SIG-M5 (cell line): ENCODE results near the gene DIS3L2.
"Not testable (repeated sequence)": the region's sequence is repeated elsewhere in the genome, so short reads cannot be mapped to it uniquely, and the experiment has no call there.

Experiments
- DNase-seq: peaks from one replicate; lab custom pipeline; 2025; lab: John Stamatoyannopoulos, UW

Gene DIS3L2

DNA sequence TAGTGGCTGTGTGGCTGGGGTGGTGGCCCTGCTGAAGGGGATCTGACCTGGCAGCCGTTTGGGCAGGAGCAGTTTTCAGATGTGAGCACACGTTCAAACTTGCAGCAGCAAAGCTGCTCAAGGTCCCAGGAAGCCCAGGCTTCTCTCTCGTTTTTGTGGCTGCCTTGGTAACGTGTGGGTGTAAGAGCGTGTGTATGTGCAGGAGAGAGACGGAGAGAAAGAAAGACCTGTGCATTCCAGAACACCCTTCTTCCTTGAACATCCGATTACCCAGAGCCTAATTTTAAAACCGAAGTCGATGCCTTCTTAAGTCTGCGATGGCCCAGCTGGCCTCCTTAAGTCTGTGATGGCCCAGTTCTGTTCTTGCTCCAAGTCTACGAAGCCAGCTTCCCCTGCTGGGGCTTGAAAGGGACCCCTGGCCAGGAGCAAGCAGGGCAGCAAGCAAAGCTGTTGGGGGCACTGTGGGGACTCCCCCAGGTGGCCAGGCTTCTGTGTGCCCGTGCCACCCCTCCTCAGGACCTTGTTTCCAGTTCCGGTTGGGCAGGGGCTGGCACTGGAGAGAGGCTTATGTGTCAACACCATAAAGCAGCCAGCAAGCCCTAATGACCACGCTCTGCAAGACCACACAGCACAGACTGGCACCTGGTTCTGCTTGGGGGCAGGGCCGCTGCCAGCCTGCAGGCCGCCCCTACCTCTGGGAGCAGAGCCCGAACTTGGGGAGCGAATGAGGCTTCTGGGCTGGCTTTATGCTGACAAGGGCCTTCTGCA, 361.2 kb downstream of the DIS3L2 start:
- no peak for DNase-seq

DNA sequence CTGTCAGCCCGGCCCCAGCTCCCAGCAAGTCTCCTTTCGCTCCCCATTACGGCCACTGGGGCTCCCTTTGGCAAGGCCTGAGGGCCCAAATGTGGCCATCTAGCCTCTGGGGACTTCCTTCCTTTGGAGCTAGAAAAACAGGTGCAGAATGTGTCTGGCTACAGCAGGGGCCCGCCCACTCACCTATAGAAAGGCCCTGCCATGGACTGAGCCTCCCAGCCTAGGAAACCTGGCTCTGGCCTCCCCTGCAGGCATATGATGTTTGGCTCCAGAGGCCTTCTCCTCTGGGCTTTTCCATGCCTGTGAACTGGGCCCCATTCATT, 361.8 kb downstream of the DIS3L2 start:
- no peak for DNase-seq

DNA sequence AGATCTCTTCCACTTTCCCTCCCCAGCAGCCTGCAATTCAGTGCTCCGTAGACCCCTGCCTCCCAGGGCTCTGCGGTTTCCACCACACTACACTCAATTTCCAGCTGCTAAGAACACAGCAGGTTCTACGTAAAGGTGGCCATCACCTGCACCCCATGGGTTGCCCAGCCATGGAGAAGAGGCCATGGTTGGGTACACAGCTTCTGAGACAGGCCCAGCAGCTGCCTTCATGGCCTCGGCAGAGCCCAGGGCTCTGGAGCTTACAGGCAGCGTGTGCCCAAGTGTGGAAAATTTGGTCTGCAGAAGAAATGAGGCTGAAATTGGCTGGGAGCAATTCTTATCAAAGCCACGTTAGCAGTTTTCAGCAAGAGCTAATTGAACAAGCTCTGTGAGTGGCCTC, 362.5 kb downstream of the DIS3L2 start:
- not testable (repeated sequence) for DNase-seq

DNA sequence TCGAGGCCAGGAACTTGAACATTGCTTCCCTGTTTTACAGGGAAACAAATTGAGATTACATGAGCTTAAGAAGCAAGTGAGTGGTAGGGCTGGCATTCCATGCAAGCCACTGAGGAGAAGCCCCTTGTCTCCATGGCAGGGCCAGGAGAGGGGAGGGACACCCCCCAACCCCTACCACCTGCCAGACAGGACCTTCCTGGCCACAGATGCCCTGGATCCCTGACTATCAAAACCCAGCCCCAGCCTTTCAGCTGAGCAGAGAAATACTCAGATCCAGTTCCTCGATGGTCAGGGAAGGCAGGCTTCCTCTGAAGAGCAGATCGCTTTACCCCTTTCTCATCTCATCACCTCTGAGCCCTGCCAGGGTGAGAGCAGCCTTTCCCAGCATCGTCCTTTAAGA, 363.3 kb downstream of the DIS3L2 start:
- DNase-seq: no peak

DNA sequence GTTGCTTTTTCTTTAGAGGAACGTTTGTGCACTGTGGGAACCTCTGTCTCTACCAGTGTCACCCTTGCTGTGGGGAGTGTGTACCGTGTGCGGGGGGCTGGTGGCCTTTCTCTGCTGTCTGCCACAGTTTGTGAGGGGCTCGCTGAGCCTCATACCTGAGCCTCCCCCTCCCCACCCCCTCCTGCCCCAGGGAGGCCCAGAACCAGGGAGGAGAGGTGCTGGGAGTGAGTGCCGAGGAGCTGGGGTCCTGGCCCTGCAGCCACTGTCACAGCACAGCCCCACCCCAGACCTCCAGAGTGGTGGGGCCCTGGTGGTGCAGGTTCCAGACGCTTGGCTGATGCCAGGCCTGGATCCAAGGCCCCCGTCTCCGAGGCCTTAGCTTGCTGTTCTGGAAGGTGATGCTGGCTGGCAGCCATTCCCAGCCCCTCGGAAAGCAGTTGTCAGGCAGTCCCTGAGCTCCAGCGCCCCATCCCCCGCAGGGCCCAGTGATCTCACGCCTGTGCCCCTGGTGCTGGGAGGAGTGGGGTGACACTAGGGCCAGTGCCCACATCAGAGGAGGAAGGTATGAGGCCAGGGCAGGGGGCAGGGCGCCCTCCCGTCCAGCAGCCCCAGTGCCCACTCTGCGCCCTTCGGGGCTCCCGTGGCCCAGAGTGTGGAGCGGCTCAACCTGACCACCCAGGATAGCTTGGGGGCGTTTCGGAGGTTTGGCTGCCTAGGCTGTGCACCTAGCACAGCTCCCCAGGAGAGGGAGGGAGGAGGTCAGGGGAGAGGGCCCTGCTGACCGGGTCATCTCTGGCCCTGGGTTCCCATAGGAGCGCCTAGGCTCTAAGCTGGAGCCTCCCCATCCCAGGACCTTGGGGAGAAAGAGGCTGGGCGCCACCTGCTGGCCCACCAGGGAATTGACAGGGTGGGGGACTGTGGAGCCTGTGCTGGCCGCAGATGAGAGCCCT, 364.1 kb downstream of the DIS3L2 start:
- DNase-seq: no peak

DNA sequence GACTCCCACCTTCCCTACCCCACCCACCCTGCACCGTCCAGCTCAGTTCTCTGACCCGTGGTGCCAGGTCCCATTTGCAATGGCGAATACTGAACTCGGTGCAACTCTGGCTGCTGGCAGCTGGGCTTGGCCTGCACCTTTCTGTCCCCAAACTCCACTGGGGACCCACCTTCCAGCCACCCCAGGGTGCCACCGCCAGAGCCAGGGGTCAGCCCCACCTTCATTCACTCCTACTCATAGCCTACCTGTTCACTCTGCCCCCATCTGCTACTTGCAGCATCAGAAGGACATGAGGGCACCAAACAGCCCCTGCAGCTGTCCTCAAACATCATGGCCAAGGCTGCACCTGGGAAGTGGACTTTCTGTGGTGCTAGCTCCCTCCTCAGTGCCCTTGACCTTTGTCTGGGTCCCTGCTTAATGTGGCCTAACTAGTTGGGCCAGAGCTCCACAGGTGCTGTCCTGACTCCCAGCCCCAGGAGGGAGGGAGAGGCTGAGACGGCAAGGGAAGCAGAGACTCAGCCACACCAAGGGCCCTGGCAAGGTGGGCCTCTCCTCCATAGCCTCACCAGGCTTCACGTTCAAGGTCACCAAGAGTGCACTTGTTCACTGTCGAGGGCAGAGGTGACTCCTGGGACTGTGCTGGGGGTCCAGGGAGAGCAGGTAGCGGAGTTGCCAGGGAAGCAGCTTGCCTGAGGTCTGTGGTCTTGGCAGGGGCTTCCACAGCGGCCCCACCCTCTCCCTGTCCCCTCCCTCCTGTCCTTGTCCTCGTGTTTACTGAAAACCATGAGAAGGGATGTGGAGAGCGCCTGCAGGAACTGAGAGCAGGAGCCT, 365.0 kb downstream of the DIS3L2 start:
- not testable (repeated sequence) for DNase-seq

DNA sequence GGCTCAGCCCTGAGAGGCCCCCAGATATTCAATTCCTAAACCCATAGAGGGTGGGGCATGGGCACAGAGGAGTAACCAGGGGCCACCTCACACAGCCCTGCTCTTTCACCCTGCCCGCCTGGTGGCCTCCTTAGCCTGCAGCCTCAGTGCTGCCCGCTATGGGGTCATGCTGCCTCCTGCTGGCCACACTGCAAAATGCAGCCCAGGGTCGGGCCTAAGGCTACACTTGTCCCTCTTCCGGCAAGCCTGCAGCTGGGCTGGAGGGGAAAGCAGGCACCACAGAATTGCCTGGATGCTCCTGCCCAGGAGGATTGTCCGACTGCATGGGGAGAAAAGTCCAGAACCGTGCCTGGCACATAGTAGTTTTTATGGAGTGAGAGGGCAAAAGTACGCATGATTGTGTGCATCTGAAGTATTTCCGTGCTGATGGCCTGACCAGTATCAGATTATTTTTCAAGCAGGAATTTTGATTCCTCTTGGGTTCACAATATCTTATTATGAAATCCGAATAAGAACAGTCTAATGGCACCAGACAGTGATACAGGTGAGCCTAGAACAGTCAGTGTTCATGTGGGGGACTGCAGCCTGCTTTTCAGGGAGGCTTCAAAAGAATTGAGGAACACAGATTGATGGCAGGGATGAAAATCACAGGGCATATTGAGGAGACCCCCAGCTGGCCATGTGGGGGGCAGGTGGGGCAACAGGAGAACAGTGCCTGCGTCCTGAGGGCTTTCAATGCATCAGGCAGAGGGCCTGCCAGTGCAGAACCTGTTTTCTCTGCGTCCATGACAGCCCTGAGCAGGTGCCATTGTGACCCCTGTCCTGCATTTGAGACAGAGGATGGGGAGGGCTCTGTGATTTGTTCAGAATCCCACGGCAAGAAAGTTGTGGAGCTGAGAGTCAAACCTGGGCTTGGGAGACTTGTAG, 365.9 kb downstream of the DIS3L2 start:
- no peak for DNase-seq

DNA sequence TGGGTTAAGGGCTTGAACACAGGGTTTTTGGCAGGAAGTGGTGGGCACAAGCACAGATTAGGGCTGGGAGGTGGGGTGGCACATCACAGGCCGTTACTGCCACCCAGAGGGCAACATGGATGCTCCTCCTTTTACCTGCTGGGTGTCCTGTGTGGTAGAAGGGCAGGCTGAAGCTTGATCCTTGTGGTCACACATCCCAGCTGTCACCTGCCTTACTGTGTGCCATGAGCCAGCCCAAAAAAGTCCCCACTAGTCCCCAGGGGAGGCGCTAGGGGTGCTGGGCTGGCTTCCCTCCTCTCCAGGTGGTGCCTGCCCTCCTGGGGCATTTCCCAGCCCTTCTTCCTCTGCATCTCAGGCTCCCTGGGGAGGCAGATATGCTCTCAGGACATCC, 366.5 kb downstream of the DIS3L2 start:
- no peak for DNase-seq

DNA sequence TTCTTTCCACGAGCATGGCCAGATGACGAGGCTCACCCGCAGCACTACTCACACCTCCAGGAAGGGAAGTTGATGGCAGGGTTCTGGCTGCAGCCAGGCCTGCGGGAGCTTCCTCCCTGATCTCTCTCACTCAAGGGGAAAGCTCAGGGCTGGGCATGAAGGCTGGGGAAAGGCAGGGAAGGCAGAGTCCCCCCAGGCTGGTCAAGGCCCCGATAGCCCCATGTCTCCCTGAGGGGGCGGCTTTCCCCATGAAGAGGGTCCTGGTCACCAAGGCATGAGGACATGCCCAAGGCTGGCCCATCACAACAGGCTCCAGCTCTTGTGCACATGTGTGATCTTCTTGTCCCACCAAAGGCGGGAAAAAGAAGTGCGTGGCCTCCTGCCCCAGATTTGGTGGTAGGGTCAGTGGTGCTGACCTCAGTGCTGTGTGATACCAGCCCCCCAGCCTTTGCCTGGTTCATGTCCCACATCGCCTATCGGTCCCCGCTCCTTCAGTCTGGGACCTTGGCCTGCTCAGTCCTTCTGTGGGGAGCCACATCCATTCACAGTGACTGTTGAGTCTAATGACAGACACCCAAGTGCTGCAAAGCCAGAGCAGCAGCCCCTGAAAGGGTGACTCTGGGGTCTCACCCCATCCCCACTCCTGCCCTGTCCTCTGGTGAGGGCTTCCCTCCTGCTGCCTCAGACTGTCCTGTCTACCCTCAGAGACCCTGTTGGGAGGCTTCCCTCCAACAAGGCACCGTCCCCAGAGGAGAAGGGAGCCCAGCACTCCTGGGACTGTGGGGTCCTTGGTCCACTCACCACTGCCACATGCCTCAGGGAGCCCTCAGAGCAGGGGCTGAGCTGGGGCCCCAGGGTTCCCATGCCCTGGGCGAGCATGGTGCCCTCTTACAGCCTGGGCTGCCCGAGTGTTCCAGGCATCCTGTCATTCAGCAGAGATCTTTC, 367.3 kb downstream of the DIS3L2 start:
- DNase-seq: no peak

DNA sequence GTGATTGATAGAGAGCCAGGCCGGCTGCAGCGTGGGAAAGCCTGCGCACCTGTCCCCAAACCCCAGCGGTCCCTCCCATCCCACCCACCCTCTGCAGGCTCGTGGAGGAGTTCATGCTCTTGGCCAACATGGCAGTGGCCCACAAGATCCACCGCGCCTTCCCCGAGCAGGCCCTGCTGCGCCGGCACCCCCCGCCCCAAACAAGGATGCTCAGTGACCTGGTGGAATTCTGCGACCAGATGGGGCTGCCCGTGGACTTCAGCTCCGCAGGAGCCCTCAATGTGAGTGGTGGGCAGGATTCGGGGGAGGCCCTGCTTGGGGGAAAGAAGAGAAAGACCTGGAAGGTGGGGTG, 368.2 kb downstream of the DIS3L2 start:
- no peak for DNase-seq

DNA sequence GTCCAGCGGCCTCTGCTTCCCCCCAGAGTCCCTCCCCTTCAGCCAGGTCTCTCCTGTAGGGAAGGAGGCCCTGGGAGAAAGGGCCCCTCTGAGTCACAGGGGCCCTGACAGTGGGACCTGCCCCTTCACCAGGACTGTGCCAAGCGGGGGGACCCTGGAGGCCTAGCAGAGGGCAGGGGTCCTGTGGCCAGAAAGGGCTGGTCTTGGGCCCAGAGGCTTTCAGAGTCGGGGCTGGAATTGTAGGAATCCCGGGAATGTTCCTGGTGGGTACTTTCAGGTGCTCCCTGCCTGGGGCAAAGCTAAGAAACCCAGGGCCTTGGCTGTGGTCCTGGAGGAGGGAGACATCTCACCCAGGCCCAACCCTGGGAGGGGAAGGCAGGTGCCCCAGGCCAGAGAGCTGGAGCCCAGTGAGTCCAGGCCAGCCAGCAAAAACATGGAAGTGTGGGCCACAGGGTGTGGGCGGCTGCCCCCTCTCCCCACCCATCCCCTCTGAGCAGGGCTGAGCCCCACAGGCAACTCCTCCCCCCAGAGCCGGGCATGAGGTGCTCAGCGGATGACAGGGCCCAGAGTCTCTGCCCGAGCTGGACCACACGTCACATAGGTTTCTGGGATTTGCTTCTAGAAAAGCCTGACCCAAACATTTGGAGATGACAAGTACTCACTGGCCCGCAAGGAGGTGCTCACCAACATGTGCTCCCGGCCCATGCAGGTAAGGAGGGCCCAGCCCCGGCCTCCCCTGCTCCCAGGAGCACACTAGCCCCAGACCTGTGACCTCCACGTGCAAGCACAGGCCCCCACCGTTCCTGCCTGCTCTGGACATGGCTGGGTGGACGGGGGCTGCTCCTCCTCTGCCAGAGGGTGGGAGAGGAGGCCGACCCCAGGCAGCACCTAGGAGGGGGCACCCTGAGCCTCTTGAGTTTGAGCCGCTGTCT, 368.8 kb downstream of the DIS3L2 start:
- no peak for DNase-seq

DNA sequence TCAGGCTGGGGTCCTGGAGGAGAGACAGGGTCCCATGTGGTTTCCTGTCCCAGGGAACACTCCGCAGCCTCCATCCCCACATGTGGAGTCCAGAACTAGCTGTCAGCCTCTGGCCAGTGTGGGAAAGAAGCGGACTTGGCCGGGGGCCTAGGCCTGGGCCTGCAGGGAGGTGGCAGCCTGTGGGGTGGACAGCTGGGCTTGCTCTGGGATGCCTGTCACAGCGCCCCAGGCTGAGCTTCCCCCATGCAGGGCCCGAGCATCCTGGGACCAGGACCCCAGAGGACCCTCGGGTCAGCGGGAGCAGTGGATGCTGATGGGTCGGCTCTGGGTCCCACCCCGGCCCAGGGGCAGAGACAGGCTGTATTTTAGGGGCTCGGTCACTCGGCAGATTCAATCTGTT, 369.5 kb downstream of the DIS3L2 start:
- not testable (repeated sequence) for DNase-seq

DNA sequence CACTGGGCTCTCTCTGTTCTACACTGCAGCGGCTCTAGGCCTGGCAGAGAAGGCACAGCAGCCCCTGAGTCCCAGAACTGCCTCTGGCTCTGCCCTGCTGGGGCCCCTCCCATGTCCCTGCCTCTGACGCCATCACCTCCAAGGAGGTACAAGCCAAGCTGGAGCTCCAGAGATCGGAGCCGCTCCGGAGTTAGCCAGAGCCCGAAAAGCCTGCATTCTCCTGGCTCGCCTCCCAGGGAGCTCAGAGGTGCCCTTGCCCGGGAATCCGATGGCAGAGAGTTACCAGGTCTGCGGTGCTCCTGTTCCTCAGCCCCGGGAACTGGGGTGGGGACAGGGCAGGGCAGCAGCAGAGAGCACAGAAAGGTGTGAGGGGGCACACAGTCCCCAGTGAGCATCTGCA, 370.1 kb downstream of the DIS3L2 start:
- not testable (repeated sequence) for DNase-seq

DNA sequence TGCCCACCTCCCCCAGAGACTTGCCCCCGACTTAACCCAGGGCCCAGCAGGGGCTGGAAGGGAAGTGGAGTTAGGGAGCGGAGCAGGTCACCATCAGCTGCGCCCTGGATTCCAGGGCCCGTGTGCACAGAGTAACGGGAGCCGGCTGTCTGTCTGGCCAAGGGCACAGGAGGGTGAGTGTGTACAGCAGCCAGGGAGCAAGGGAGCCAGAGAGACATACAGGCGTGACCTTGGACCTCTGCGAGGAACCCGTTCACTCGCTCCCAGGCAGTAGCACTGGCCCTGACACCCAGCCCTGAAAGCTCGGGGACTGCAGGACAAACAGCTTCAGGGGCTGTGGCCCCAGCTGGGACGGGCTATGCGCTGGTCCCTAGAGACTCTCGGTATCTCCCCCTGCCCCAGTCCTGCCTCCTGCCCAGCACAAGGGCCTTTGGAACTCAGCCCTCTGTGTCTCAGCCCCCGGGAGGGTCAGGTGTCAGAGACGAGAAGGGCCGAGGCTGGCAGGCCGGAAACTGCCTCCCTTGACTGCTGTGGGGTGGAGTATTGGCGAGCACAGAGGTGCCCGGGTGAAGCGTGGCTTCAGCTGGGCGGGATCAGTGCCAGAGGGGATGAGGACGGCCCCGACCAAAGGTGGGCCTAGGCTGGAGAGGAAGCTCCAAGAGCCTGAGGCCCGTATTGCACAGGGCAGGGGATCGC, 370.9 kb downstream of the DIS3L2 start:
- DNase-seq: not testable (repeated sequence)

DNA sequence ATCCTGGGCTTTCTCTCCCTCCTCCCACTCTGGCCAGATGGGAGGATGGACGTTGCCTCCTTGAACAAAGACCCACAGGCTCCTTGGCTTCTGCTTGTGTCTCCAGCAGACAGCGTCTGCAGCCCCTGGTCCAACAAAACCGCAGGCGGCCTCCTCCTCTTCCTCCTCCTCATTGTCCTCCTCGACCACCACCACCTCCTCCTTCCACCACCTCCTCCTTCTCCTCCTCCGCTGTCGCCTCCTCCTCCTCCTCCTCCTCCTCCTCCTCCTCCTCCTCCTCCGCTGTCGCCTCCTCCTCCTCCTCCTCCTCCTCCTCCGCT, 371.4 kb downstream of the DIS3L2 start:
- no peak for DNase-seq

DNA sequence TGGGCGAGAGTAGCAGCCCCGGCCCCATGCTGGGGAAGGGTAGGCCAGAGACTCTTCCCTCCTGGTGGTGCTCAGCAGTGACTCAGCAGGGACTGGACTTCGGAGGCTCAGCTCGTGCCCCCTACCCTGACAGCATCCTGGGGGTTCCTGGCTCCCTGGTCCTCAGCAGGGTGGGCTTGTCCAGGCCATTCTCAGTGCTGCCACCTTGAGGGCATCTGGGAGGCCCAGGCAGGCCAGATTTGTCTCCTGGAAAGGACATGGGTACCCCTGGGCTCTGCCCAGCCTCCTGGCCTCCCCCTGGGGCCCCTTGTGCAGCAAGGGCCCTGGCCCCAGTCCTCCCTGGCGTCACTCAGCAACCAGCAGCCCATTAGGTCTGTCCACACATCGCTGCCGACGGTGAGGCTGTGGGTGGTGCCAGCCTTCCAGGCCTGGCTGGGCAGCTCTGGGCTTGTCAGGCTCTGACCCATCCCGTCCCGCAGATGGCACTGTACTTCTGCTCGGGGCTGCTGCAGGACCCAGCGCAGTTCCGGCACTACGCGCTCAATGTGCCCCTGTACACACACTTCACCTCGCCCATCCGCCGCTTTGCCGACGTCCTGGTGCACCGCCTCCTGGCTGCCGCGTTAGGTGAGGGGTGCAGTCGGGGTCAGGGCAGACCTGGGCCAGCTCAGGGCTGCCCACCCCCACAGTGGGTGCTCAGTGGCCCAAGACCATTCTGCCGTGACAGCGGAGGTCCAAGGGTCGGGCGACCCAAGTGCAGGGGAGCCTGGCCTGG, 372.0 kb downstream of the DIS3L2 start:
- no peak for DNase-seq

DNA sequence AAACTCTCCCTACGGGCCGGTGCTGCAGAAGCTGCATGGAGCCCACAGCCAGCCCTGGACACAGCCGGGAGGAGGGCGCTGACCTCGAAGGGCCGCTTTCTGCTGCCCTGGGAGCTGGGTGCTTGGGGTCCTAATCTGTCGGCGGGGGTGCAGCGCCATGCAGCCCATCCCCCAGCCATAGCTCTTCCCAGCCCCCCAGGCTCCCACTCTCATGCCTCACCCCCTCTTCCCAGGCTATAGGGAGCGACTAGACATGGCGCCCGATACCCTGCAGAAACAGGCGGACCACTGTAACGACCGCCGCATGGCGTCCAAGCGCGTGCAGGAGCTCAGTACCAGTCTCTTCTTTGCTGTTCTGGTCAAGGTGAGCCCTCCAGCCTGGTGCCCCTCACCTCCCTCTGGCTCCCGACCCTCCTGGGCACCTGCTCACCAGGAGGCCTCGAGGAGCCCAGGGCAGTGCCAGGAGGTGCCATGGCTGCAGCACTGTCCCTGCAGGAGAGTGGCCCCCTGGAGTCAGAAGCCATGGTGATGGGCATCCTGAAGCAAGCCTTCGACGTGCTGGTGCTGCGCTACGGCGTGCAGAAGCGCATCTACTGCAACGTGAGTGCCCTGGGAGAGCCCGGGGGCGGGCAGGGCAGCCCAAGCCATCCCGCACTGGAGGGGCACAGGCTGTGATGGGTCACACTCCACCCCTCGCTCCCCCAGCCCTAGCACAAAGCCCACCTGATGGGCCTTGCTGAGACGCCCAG, 372.8 kb downstream of the DIS3L2 start:
- not testable (repeated sequence) for DNase-seq
